IMR-90 (cell line): ENCODE data around the gene CLCNKA. TPM values are rescaled to one million over a fixed set of nuclear protein-coding genes. Genes with fewer than 3 reads are reported as not detected.

ENCODE experiments used
- ATAC-seq: fragments of 200-7000 bp; cut with Tn5 transposase; 2 replicates; pipeline ENCODE4 v1.9.1; 2020; ENCODE audit warnings: low read depth, mild to moderate bottlenecking, moderate library complexity
- BruUV-seq: library from RNA; stranded (reverse); fragments of 400-500 nt; replicated peaks from 2 replicates; lab custom pipeline; 2021; lab: Mats Ljungman, UMichigan
- CTCF ChIA-PET: fragments of 300-600 bp; formaldehyde crosslinking; extraction: SDS; loops from one replicate; lab custom pipeline; 2021; ENCODE audit warnings: antibody characterized with exemption; lab: Yijun Ruan, JAX
- POLR2A ChIA-PET: fragments of 300-600 bp; sonication (Branson Sonifier 250); formaldehyde crosslinking; loops from one replicate; lab custom pipeline; 2022; ENCODE audit warnings: antibody characterized with exemption; ENCODE audit not compliant: unreplicated experiment; lab: Charles Lee
- DNase-seq: peaks from one replicate; pipeline ENCODE4 v3.0.0; 2013
- H2AFZ ChIP-seq: replicated peaks from 2 replicates; pipeline ENCODE3; 2013; ENCODE audit warnings: low read length, mild to moderate bottlenecking; ENCODE audit not compliant: poor library complexity
- H2AK5ac ChIP-seq: 2 replicates; pipeline ENCODE4 v1.6.1; 2013; ENCODE audit warnings: low read depth, low read length, inconsistent platforms
- H2AK9ac ChIP-seq: replicated peaks from 2 replicates; pipeline ENCODE3; 2013; ENCODE audit warnings: mild to moderate bottlenecking, low read depth, low read length, moderate library complexity; ENCODE audit not compliant: poor library complexity
- H2BK120ac ChIP-seq: 2 replicates; pipeline ENCODE4 v1.6.1; 2013; ENCODE audit warnings: low read depth, low read length, inconsistent platforms
- H2BK15ac ChIP-seq: 3 replicates; pipeline ENCODE4 v1.6.1; 2013; ENCODE audit warnings: low read depth, low read length, inconsistent platforms
- H2BK20ac ChIP-seq: 2 replicates; pipeline ENCODE4 v1.6.1; 2013; ENCODE audit warnings: low read depth, mild to moderate bottlenecking, inconsistent platforms, low read length, moderate library complexity
- H2BK5ac ChIP-seq: 2 replicates; pipeline ENCODE4 v1.6.1; 2013; ENCODE audit warnings: mild to moderate bottlenecking, low read depth, low read length, inconsistent platforms; ENCODE audit not compliant: poor library complexity, severe bottlenecking
- H3K14ac ChIP-seq: replicated peaks from 2 replicates; pipeline ENCODE4 v1.6.1; 2013; ENCODE audit warnings: low read depth, low read length, inconsistent platforms
- H3K18ac ChIP-seq: 2 replicates; pipeline ENCODE4 v1.6.1; 2013; ENCODE audit warnings: low read depth, low read length, control low read depth
- H3K23ac ChIP-seq: 2 replicates; pipeline ENCODE4 v1.6.1; 2013; ENCODE audit warnings: low read depth, low read length, inconsistent platforms
- H3K27ac ChIP-seq: 2 replicates; pipeline ENCODE4 v1.5.1; 2013; ENCODE audit warnings: mild to moderate bottlenecking, control low read depth, low read length; ENCODE audit not compliant: insufficient read depth
- H3K27me3 ChIP-seq: 2 replicates; pipeline ENCODE4 v1.6.1; 2013; ENCODE audit warnings: low read length; ENCODE audit not compliant: control insufficient read depth, insufficient read depth
- H3K36me3 ChIP-seq: 2 replicates; pipeline ENCODE4 v1.6.1; 2013; ENCODE audit warnings: low read length, mixed read lengths; ENCODE audit not compliant: control insufficient read depth, insufficient read depth
- H3K4ac ChIP-seq: 2 replicates; pipeline ENCODE4 v1.6.1; 2013; ENCODE audit warnings: low read depth, low read length, inconsistent platforms
- H3K4me1 ChIP-seq: 2 replicates; pipeline ENCODE4 v1.6.1; 2013; ENCODE audit warnings: low read length, mixed read lengths; ENCODE audit not compliant: control insufficient read depth, insufficient read depth
- H3K4me2 ChIP-seq: 2 replicates; pipeline ENCODE4 v1.6.1; 2013; ENCODE audit warnings: low read depth, mild to moderate bottlenecking, control low read depth, low read length, moderate library complexity
- H3K4me3 ChIP-seq: 2 replicates; pipeline ENCODE4 v1.5.1; 2013; ENCODE audit warnings: low read depth, mild to moderate bottlenecking, control low read depth, low read length, moderate library complexity; ENCODE audit not compliant: insufficient read depth
- H3K56ac ChIP-seq: 2 replicates; pipeline ENCODE4 v1.6.1; 2013; ENCODE audit warnings: low read length, inconsistent platforms; ENCODE audit not compliant: insufficient read depth; ENCODE audit errors: extremely low read depth
- H3K79me1 ChIP-seq, 2 experiments: 2 replicates each; pipeline ENCODE4 v1.6.1; 2013; ENCODE audit warnings: low read length in 2 of 2, inconsistent platforms in 1 of 2, low read depth in 1 of 2
- H3K9ac ChIP-seq: 2 replicates; pipeline ENCODE4 v1.6.1; 2013; ENCODE audit warnings: low read depth, low read length, control low read depth
- H3K9me1 ChIP-seq: 2 replicates; pipeline ENCODE4 v1.6.1; 2013; ENCODE audit warnings: low read length, inconsistent platforms; ENCODE audit not compliant: insufficient read depth
- H3K9me3 ChIP-seq: 2 replicates; pipeline ENCODE4 v1.6.1; 2013; ENCODE audit warnings: low read length; ENCODE audit not compliant: control insufficient read depth, insufficient read depth
- H4K20me1 ChIP-seq: 2 replicates; pipeline ENCODE4 v1.6.1; 2013; ENCODE audit warnings: low read length, inconsistent platforms; ENCODE audit not compliant: insufficient read depth
- H4K5ac ChIP-seq: 2 replicates; pipeline ENCODE4 v1.6.1; 2013; ENCODE audit warnings: mild to moderate bottlenecking, low read depth, low read length, control low read depth
- H4K8ac ChIP-seq, 2 experiments: 2 replicates each; pipeline ENCODE4 v1.6.1; 2013; ENCODE audit warnings: low read depth in 2 of 2, low read length in 2 of 2, control low read depth in 1 of 2, inconsistent platforms in 1 of 2
- H4K91ac ChIP-seq: 2 replicates; pipeline ENCODE4 v1.6.1; 2013; ENCODE audit warnings: low read depth, low read length, inconsistent platforms; ENCODE audit not compliant: insufficient read depth
- CEBPB ChIP-seq: IDR thresholded peaks from 2 replicates; pipeline ENCODE4 v1.6.1; 2012; ENCODE audit warnings: low read depth, low read length, improper control_type of control experiment
- FOS ChIP-seq: fragments of 150-350 bp; IDR thresholded peaks from 2 replicates; pipeline ENCODE4 v1.6.1; 2016; ENCODE audit warnings: low read depth, low read length
- MAFK ChIP-seq: IDR thresholded peaks from 2 replicates; pipeline ENCODE4 v1.6.1; 2012; ENCODE audit warnings: low read depth, low read length, improper control_type of control experiment
- POLR2A ChIP-seq: IDR thresholded peaks from 2 replicates; pipeline ENCODE4 v1.6.1; 2012; ENCODE audit warnings: mild to moderate bottlenecking, low read depth, low read length
- RAD21 ChIP-seq: IDR thresholded peaks from 2 replicates; pipeline ENCODE4 v1.6.1; 2012; ENCODE audit warnings: low read length, improper control_type of control experiment
- WGBS, 2 experiments: methylation state at CpG; one replicate each; pipeline versions ENCODE4 v1.1.5 to v1.1.7; 2013; ENCODE audit warnings: missing lambda C conversion rate in 2 of 2; ENCODE audit not compliant: insufficient read length in 1 of 2; ENCODE audit errors: extremely low coverage in 2 of 2; 5-methylcytosine and 5-hydroxymethylcytosine counted together
- dilution Hi-C: fragments of 300-500 bp; cut with HindIII; formaldehyde crosslinking; loops from one replicate; pipeline ENCODE4 v1.14.3; 2018; ENCODE audit warnings: low sequenced_read_pairs; ENCODE audit not compliant: unreplicated experiment
- in situ Hi-C: fragments of 300-500 bp; cut with MboI; formaldehyde crosslinking; loops from 3 replicates; pipeline ENCODE4 v1.14.3; 2019; ENCODE audit warnings: low sequenced_read_pairs, inconsistent platforms, mixed read lengths
- intact Hi-C: fragments of 100-400 bp; cut with micrococcal nuclease; formaldehyde crosslinking; loops from 2 replicates; pipeline ENCODE4 v1.10.0; 2022
- polyA plus RNA-seq, 3 experiments: library from polyadenylated mRNA; depleted of rRNA; stranded (reverse); fragments of >200 nt; gene quantifications; 2 replicates each; pipeline ENCODE4 v1.2.3, GENCODE V29; 2012; ENCODE audit warnings: low replicate concordance in 1 of 3
- total RNA-seq: library from RNA; depleted of rRNA; stranded (reverse); fragments of >200 nt; gene quantifications from 2 replicates; pipeline ENCODE4 v1.2.3, GENCODE V29; 2012
- TF ChIP-seq, protein P1 (sequence below): conservative IDR thresholded peaks from 2 replicates; pipeline ENCODE4 v1.5.1; 2012; ENCODE audit warnings: mild to moderate bottlenecking, low read depth, low read length, improper control_type of control experiment
- TF ChIP-seq, protein P2 (sequence below): fragments of 150-350 bp; IDR thresholded peaks from 2 replicates; pipeline ENCODE4 v1.6.1; 2017; ENCODE audit warnings: mild to moderate bottlenecking, antibody characterized with exemption, low read length, low read depth

CLCNKA gene
- total and polyA plus RNA-seq, 2 of the 4 experiments (the other 2 are of a cell fraction), result 0.05 TPM; not detected in 1

- H3K56ac ChIP-seq, result peak overlapping the region; percentile 83
- no peak overlapping the region; the same call in 1 of the 2 replicates for H3K27ac ChIP-seq
- no peaks in the 10 kb centered on the region; the same call in 1 of the 2 replicates for H3K9me3 ChIP-seq
- H3K18ac ChIP-seq, result no peak overlapping the region
- no peak for TF ChIP-seq RAD21
- no peak for TF ChIP-seq CEBPB
- TF ChIP-seq MAFK, result no peak
- TF ChIP-seq, protein P1, sequence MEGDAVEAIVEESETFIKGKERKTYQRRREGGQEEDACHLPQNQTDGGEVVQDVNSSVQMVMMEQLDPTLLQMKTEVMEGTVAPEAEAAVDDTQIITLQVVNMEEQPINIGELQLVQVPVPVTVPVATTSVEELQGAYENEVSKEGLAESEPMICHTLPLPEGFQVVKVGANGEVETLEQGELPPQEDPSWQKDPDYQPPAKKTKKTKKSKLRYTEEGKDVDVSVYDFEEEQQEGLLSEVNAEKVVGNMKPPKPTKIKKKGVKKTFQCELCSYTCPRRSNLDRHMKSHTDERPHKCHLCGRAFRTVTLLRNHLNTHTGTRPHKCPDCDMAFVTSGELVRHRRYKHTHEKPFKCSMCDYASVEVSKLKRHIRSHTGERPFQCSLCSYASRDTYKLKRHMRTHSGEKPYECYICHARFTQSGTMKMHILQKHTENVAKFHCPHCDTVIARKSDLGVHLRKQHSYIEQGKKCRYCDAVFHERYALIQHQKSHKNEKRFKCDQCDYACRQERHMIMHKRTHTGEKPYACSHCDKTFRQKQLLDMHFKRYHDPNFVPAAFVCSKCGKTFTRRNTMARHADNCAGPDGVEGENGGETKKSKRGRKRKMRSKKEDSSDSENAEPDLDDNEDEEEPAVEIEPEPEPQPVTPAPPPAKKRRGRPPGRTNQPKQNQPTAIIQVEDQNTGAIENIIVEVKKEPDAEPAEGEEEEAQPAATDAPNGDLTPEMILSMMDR, result no peak
- TF ChIP-seq FOS, result no peak
- TF ChIP-seq POLR2A, result no peak
- TF ChIP-seq, protein P2, sequence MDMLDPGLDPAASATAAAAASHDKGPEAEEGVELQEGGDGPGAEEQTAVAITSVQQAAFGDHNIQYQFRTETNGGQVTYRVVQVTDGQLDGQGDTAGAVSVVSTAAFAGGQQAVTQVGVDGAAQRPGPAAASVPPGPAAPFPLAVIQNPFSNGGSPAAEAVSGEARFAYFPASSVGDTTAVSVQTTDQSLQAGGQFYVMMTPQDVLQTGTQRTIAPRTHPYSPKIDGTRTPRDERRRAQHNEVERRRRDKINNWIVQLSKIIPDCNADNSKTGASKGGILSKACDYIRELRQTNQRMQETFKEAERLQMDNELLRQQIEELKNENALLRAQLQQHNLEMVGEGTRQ, result no peak
- POLR2A ChIA-PET, result no interaction called here
- dilution Hi-C loops (no loop called here), in situ Hi-C loops (no loop called here), intact Hi-C loops (no loop called here)
- H2AFZ ChIP-seq, result peak overlapping the region; percentile 26
- peak overlapping the region; percentile 52 for H2AK9ac ChIP-seq
- DNase-seq, result no peak
- no peak overlapping the region for H2BK20ac ChIP-seq
- H2BK120ac ChIP-seq, result 0 out of 2 replicates have a peak overlapping the region, but pooled peaks have one; percentile 19
- peak overlapping the region; percentile 74 for H3K4me2 ChIP-seq
- H2AK5ac ChIP-seq, result 0 out of 2 replicates have a peak overlapping the region, but pooled peaks have one; percentile 49
- peak overlapping the region; percentile 73 for H3K4ac ChIP-seq
- peaks cover 16 to 43% of the 10 kb centered on the region in 2 experiments; a peak in 3 of 4 replicates for H3K79me1 ChIP-seq
- ATAC-seq, result no peak
- H3K14ac ChIP-seq, result peak overlapping the region; percentile 64
- H4K20me1 ChIP-seq, result peaks cover 17% of the 10 kb centered on the region
- H4K8ac ChIP-seq, result peak overlapping the region in 1 of 2 experiments; percentile 75; a peak in 1 of 4 replicates
- H4K5ac ChIP-seq, result no peak overlapping the region
- 62% methylated on average over 4 of the region's 9 CpGs; no CpG with 5 or more reads in 1 of the 2 experiments for WGBS, 2 experiments
- H3K36me3 ChIP-seq, result peaks cover 15% of the 10 kb centered on the region
- H3K9me1 ChIP-seq, result peaks cover 7% of the 10 kb centered on the region
- peak overlapping the region; percentile 2; the same call in 1 of the 3 replicates for H2BK15ac ChIP-seq
- H4K91ac ChIP-seq, result no peak overlapping the region
- H3K4me3 ChIP-seq, result peak overlapping the region; percentile 62
- no peaks in the 10 kb centered on the region for H3K27me3 ChIP-seq
- H3K4me1 ChIP-seq, result peaks cover 4% of the 10 kb centered on the region; the same call in 1 of the 2 replicates
- peak overlapping the region; percentile 87 for H3K23ac ChIP-seq
- peak overlapping the region; percentile 68 for H2BK5ac ChIP-seq
- BruUV-seq, result no TSS peak
- CTCF ChIA-PET, result interaction anchor here (1.1 to 1.7 kb wide), 2 partner anchors 16 to 20 kb away, joined by 3 to 4 read pairs; no protein-coding TSS in a partner anchor
- H3K9ac ChIP-seq, result peak overlapping the region; percentile 93
These were observed 47.0 kb upstream of the CLCNKA start for GRCh38 chr1:15974855-15975254.
